GM19239 (cell line): ENCODE measurements around the gene RBM28.

Experiments
- DNase-seq: peaks from one replicate; pipeline ENCODE4 v3.0.0; 2011; ENCODE audit warnings: low spot score; ENCODE audit not compliant: insufficient read length
- FAIRE-seq: peaks from 2 replicates; lab custom pipeline; 2011; peaks lifted over from hg19 to GRCh38; lab: Jason Lieb, UNC

RBM28 gene

DNA sequence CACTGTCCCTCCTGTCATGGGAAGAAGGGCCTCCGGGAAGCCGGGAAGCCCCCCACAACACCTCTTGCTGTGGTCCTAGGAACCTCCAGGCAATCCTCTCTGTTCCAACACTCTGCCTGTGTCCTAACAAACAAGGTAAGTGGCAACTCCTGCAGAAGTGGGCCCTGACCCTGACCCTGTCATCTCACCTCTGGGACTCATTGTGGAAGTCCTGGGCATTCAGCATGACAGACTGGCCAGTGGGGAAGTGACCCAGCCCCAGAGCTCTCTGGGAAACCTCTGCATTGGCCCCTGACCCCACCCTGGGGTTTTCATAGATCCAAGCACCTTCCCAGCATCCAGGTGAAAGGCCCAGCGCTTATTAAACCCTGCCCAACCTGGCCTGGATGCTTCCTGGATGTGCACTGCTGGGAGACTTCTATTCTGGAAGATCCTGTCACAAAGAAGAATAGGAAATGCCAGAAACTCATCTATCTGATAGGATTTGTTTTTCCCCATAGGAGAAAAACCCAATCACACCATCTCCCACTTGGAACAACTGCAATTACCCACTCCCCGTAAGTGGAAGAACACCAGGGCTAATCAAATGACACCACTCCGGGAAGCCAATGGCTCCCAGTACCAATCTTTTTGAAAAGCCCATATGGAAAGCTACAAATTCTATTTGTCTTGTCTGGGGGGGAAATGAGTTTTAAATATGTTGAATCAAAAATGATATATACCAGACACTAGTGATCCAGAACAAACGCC, 78.4 kb downstream of the RBM28 start:
- DNase-seq (no peak), FAIRE-seq (no peak)

GRCh38 chr7:128264477-128264876, 79.2 kb downstream of the RBM28 start:
- DNase-seq, result no peak
- no peak for FAIRE-seq

GRCh38 chr7:128263420-128263819, 80.3 kb downstream of the RBM28 start:
- FAIRE-seq (no peak), DNase-seq (no peak)

DNA sequence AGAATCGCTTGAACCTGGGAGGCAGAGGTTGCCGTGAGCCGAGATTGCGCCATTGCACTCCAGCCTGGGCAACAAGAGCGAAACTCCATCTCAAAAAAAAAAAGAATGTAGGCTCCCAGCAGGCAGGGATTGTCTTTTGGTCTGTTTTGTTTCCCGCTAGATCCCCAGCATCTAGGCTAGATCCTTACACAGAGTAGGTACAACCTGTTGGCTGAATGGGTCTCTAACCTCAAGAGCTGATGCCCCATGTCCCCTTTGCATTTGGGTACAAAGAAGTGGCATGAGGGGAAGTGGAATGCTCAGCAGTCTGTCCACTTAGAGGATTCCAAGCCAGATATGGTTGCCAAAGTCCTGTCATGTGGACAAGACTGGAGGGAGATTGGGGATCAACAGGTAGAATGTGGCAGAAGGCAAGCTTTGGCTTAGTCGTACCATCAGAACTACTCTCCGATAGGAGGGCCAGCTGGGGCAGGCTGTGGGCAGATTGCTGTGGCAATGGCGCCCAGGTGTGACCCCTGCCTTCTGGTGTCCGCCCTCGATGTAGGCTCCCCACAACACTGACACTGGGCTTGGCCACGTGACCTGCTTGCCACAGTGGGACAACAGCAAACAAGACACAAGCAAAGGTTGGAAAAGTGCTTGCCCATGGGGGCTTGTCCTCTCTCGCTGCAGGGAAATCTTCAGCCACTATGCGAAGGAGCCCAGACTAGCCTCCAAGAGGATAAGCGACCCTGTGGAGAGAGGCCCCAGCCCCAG, 81.3 kb downstream of the RBM28 start:
- DNase-seq, result no peak
- FAIRE-seq, result no peak

- no peak for DNase-seq
- no peak for FAIRE-seq
These were observed 83.5 kb downstream of the RBM28 start for GRCh38 chr7:128260069-128260795.

DNA sequence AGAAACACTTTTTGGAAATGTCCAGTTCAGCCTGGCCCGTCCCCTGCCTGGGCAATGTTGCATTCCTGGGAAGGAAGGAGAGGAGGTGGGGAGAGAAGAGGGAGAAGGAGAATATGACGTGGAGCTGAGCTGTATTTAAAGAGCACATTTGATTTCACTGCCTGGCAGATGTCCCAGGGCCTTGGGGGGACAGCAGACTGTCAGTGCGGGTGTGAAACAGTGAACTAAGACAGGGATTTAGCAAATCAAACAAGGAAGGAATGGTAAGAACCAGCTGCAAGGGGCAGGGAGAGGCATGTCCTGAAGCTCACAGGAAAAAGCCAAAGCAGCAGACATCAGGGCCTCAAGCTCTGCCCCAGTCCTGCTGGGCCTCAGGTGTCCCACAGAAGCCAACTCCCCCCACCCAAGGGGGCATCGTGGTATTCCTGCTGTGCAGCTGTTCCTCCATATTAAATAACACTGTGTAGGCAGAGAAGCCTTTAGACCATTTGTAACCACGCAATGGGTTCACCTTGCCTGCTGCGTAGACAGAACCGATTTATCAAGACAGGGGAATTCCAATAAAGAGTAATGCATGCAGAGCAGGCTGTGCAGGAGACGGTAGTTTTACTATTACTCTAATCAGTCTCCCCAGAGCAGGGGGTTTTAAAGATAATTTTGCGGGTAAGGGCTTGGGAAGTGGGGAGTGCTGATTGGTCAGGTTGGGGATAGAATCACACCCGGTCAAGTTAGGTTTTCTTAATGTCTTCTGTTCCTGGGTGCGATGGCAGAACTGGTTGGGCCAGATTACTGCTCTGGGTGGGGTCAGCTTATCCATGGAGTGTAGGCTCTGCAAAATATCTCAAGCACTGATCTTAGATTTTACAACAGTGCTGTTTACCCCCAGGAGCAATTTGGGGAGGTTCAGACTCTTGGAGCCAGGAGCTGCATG, 84.3 kb downstream of the RBM28 start:
- DNase-seq (no peak), FAIRE-seq (no peak)

GRCh38 chr7:128257458-128257857, 86.2 kb downstream of the RBM28 start:
- DNase-seq, result no peak
- FAIRE-seq, result no peak

GRCh38 chr7:128255271-128255670, 88.4 kb downstream of the RBM28 start:
- DNase-seq (no peak), FAIRE-seq (no peak)

DNA sequence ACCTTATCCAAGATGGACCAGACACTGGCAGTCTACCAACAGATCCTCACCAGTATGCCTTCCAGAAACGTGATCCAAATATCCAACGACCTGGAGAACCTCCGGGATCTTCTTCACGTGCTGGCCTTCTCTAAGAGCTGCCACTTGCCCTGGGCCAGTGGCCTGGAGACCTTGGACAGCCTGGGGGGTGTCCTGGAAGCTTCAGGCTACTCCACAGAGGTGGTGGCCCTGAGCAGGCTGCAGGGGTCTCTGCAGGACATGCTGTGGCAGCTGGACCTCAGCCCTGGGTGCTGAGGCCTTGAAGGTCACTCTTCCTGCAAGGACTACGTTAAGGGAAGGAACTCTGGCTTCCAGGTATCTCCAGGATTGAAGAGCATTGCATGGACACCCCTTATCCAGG, 89.2 kb downstream of the RBM28 start:
- FAIRE-seq (no peak), DNase-seq (no peak)

DNA sequence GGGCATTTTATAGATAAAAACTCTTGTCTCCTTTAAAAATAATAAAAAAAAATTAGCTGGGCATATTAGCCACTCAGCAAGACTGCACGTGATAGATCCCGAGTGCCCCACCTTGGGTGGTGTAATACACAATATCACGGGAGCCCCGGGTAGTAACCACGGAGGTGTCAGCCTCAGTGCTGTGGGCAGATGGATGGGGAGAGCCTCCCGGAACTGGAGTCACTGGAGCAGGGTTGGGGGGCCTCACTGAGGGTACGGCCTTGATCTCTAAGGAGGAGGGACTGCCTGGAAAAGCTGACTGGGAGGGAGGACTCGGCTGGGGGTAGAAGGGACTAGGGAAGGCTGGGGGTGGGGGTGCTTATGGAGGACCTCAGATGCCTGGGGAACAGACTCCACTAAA, 90.0 kb downstream of the RBM28 start:
- no peak for FAIRE-seq
- no peak for DNase-seq

DNA sequence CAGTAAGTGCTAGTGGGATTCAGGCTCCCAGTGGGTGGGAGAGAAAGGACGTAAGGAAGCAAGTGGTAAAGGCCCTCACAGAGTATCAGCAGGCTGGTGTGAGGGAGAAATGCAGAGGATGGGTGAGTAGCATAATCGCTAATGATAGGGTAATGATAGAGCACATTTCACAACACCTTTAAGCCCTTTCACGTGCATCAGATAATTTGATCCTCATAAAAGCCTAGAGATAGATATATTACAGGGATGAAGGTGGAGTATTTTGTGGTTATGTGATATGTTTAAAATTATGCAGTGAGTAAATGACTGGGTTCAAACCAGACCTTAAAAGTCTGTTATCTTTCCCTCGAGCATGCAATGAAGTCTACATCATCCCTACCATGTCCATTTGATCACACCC, 92.4 kb downstream of the RBM28 start:
- no peak for FAIRE-seq

More for the DNA sequence above, 92.4 kb downstream of the RBM28 start:
- no peak for DNase-seq
